ENCODE results near the gene POU2AF1.

The POU2AF1 gene

GRCh38 chr11:111367411-111368284 is 11.4 kb downstream of the POU2AF1 start:
- in situ Hi-C loops (cut with HindIII; ENCODE audit: low pct_ligation_motif_present, low pct_unique_long_range_greater_than_20kb, low sequenced_read_pairs) = no loop called here
- no peak for DNase-seq

GRCh38 chr11:111366560-111367410 is 12.3 kb downstream of the POU2AF1 start:
- in situ Hi-C loops (cut with HindIII; ENCODE audit: low pct_ligation_motif_present, low pct_unique_long_range_greater_than_20kb, low sequenced_read_pairs) = no loop called here
- DNase-seq = no peak

GRCh38 chr11:111365722-111366559 is 13.1 kb downstream of the POU2AF1 start:
- in situ Hi-C loops (cut with HindIII; ENCODE audit: low pct_ligation_motif_present, low pct_unique_long_range_greater_than_20kb, low sequenced_read_pairs) = no loop called here
- DNase-seq = no peak

GRCh38 chr11:111364503-111364902 is 14.6 kb downstream of the POU2AF1 start:
- no peak for DNase-seq
- in situ Hi-C loops (cut with HindIII; ENCODE audit: low pct_ligation_motif_present, low pct_unique_long_range_greater_than_20kb, low sequenced_read_pairs) = no loop called here

- in situ Hi-C loops (cut with HindIII; ENCODE audit: low pct_ligation_motif_present, low pct_unique_long_range_greater_than_20kb, low sequenced_read_pairs) = no loop called here
- DNase-seq = no peak
Measured at GRCh38 chr11:111363985-111364384, 15.1 kb downstream of the POU2AF1 start.

- DNase-seq = no peak
- in situ Hi-C loops (cut with HindIII; ENCODE audit: low pct_ligation_motif_present, low pct_unique_long_range_greater_than_20kb, low sequenced_read_pairs) = no loop called here
Measured at GRCh38 chr11:111362887-111363411, 16.1 kb downstream of the POU2AF1 start.

- no peak for DNase-seq
- in situ Hi-C loops (cut with HindIII; ENCODE audit: low pct_ligation_motif_present, low pct_unique_long_range_greater_than_20kb, low sequenced_read_pairs) = no loop called here
Measured at GRCh38 chr11:111361874-111362273, 17.2 kb downstream of the POU2AF1 start.

- in situ Hi-C loops (cut with HindIII; ENCODE audit: low pct_ligation_motif_present, low pct_unique_long_range_greater_than_20kb, low sequenced_read_pairs) = no loop called here
- DNase-seq = no peak
Measured at GRCh38 chr11:111361052-111361801, 17.8 kb downstream of the POU2AF1 start.

- no peak for DNase-seq
- in situ Hi-C loops (cut with HindIII; ENCODE audit: low pct_ligation_motif_present, low pct_unique_long_range_greater_than_20kb, low sequenced_read_pairs) = no loop called here
Measured at GRCh38 chr11:111360150-111361043, 18.7 kb downstream of the POU2AF1 start.

GRCh38 chr11:111359223-111360149 is 19.6 kb downstream of the POU2AF1 start:
- in situ Hi-C loops (cut with HindIII; ENCODE audit: low pct_ligation_motif_present, low pct_unique_long_range_greater_than_20kb, low sequenced_read_pairs) = no loop called here
- DNase-seq = no peak

GRCh38 chr11:111358038-111359001 is 20.8 kb downstream of the POU2AF1 start:
- in situ Hi-C loops (cut with HindIII; ENCODE audit: low pct_ligation_motif_present, low pct_unique_long_range_greater_than_20kb, low sequenced_read_pairs) = no loop called here
- DNase-seq = no peak

- in situ Hi-C loops (cut with HindIII; ENCODE audit: low pct_ligation_motif_present, low pct_unique_long_range_greater_than_20kb, low sequenced_read_pairs) = no loop called here
- DNase-seq = no peak
Measured at GRCh38 chr11:111357150-111358037, 21.7 kb downstream of the POU2AF1 start.

- in situ Hi-C loops (cut with HindIII; ENCODE audit: low pct_ligation_motif_present, low pct_unique_long_range_greater_than_20kb, low sequenced_read_pairs) = no loop called here
- DNase-seq = no peak
Measured at GRCh38 chr11:111356660-111357048, 22.4 kb downstream of the POU2AF1 start.

Data from ACHN (cell line).